ENCODE data around the gene PRADC1. TPM values are rescaled to one million over a fixed set of nuclear protein-coding genes. Genes with fewer than 3 reads are reported as not detected.

The PRADC1 gene
- total and polyA plus RNA-seq, 2 donors (not counting 3 experiments of a cell fraction or from before 2014, with no cell fraction given) = 19.6 to 32.7 TPM

GRCh38 chr2:73212448-73213176, 20.4 kb downstream of the PRADC1 start:
- H3K9ac ChIP-seq (replicated peaks; ENCODE audit: extremely low read depth, insufficient read depth, low read length) = no peak overlapping the region
- H2AFZ ChIP-seq (ENCODE audit: low read depth, low read length) = no peak overlapping the region
- H3K27me3 ChIP-seq (ENCODE audit: control insufficient read depth in 2 of 2, insufficient read depth in 2 of 2, low read length in 2 of 2) = peaks cover 0 to 5% of the 10 kb centered on the region in 2 experiments
- H3K9me1 ChIP-seq (replicated peaks; ENCODE audit: control insufficient read depth, extremely low read depth, insufficient read depth, low read length) = no peaks in the 10 kb centered on the region
- POLR2A ChIA-PET = no interaction called here
- no peak overlapping the region for H3K4me2 ChIP-seq (ENCODE audit: insufficient read depth, low read length)
- no peaks in the 10 kb centered on the region for H4K20me1 ChIP-seq (replicated peaks; ENCODE audit: control insufficient read depth, extremely low read depth, insufficient read depth, low read length)
- DNase-seq (ENCODE audit: low read depth, low spot score) = peak; percentile 77
- no peaks in the 10 kb centered on the region for H3K9me3 ChIP-seq (replicated peaks; ENCODE audit: control insufficient read depth, insufficient read depth, low read length)
- TF ChIP-seq JUN (IDR thresholded peaks at IDR 0.05; ENCODE audit: borderline replicate concordance, insufficient read depth, insufficient read length, low read depth) (no peak), CTCF (IDR thresholded peaks at IDR 0.05; ENCODE audit: extremely low read depth in 1 of 2, insufficient read depth in 1 of 2, low read depth in 1 of 2, low read length in 2 of 2) (peak; percentile 96 to 99)
- no TSS peak for BruUV-seq (replicated peaks)
- no peak overlapping the region for H3K4me3 ChIP-seq (replicated peaks in 1 of 3; ENCODE audit: insufficient read depth in 1 of 3, low read depth in 1 of 3, low read length in 3 of 3)
- intact Hi-C loops (cut with micrococcal nuclease) (loop anchor here (1.0 kb wide), 2 partner anchors 127 to 320 kb away; no protein-coding TSS in a partner anchor), dilution Hi-C loops (cut with MboI; ENCODE audit: extremely low pct_ligation_motif_present, low sequenced_read_pairs) (no loop called here)
- FAIRE-seq = peak; percentile 83
- H3K36me3 ChIP-seq (ENCODE audit: control insufficient read depth in 2 of 2, extremely low read depth in 1 of 2, insufficient read depth in 2 of 2, low read length in 2 of 2) = no peaks in the 10 kb centered on the region
- H3K4me1 ChIP-seq (ENCODE audit: control insufficient read depth, extremely low read depth, insufficient read depth, low read length) = peaks cover 9% of the 10 kb centered on the region
- CTCF ChIA-PET = interaction anchor here (0.6 to 4.2 kb wide), 38 partner anchors 8 to 350 kb away, joined by 3 to 100 read pairs (median 5); partner anchors contain the start of genes CCT7, EMX1, NOTO and PRADC1
- H3K79me2 ChIP-seq (ENCODE audit: control insufficient read depth, insufficient read depth, low read length) = peaks cover 16% of the 10 kb centered on the region
- no peak overlapping the region for H3K27ac ChIP-seq (ENCODE audit: insufficient read depth, low read depth, low read length)

GRCh38 chr2:73212098-73212447, 21.0 kb downstream of the PRADC1 start:
- BruUV-seq (replicated peaks) = no TSS peak
- POLR2A ChIA-PET = no interaction called here
- no peak overlapping the region for H3K4me2 ChIP-seq (ENCODE audit: insufficient read depth, low read length)
- no peak overlapping the region for H3K9ac ChIP-seq (replicated peaks; ENCODE audit: extremely low read depth, insufficient read depth, low read length)
- dilution Hi-C loops (cut with MboI; ENCODE audit: extremely low pct_ligation_motif_present, low sequenced_read_pairs) (no loop called here), intact Hi-C loops (cut with micrococcal nuclease) (loop anchor here (1.0 kb wide), 2 partner anchors 127 to 320 kb away; no protein-coding TSS in a partner anchor)
- no peak overlapping the region for H2AFZ ChIP-seq (ENCODE audit: low read depth, low read length)
- H3K4me1 ChIP-seq (ENCODE audit: control insufficient read depth, extremely low read depth, insufficient read depth, low read length) = peaks cover 9% of the 10 kb centered on the region
- no peaks in the 10 kb centered on the region for H3K36me3 ChIP-seq (ENCODE audit: control insufficient read depth in 2 of 2, extremely low read depth in 1 of 2, insufficient read depth in 2 of 2, low read length in 2 of 2)
- peaks cover 0 to 5% of the 10 kb centered on the region in 2 experiments for H3K27me3 ChIP-seq (ENCODE audit: control insufficient read depth in 2 of 2, insufficient read depth in 2 of 2, low read length in 2 of 2)
- DNase-seq (ENCODE audit: low read depth, low spot score) (no peak), FAIRE-seq (no peak)
- TF ChIP-seq EZH2 (IDR thresholded peaks at IDR 0.05; ENCODE audit: borderline replicate concordance, low read depth, low read length, severe bottlenecking) (no peak), CTCF (IDR thresholded peaks at IDR 0.05; ENCODE audit: extremely low read depth in 1 of 2, insufficient read depth in 1 of 2, low read depth in 1 of 2, low read length in 2 of 2) (no peak), JUN (IDR thresholded peaks at IDR 0.05; ENCODE audit: borderline replicate concordance, insufficient read depth, insufficient read length, low read depth) (no peak), FOS (IDR thresholded peaks at IDR 0.05; ENCODE audit: borderline replicate concordance, insufficient read depth, low read length) (no peak), POLR2AphosphoS5 (IDR thresholded peaks at IDR 0.05; ENCODE audit: insufficient read depth, low read depth, low read length) (no peak), POLR2A (IDR thresholded peaks at IDR 0.05; ENCODE audit: low read depth, low read length) (no peak), MAX (IDR thresholded peaks at IDR 0.05; ENCODE audit: insufficient read depth, insufficient read length) (no peak), GATA2 (IDR thresholded peaks at IDR 0.05; ENCODE audit: insufficient read depth, insufficient read length, low read depth, low read length) (no peak)
- H3K9me1 ChIP-seq (replicated peaks; ENCODE audit: control insufficient read depth, extremely low read depth, insufficient read depth, low read length) = no peaks in the 10 kb centered on the region
- CTCF ChIA-PET = interaction anchor here (0.6 to 4.2 kb wide), 38 partner anchors 8 to 350 kb away, joined by 3 to 100 read pairs (median 5); partner anchors contain the start of genes CCT7, EMX1, NOTO and PRADC1
- H3K9me3 ChIP-seq (replicated peaks; ENCODE audit: control insufficient read depth, insufficient read depth, low read length) = no peaks in the 10 kb centered on the region
- H3K4me3 ChIP-seq (replicated peaks in 1 of 3; ENCODE audit: insufficient read depth in 1 of 3, low read depth in 1 of 3, low read length in 3 of 3) = no peak overlapping the region
- no peaks in the 10 kb centered on the region for H4K20me1 ChIP-seq (replicated peaks; ENCODE audit: control insufficient read depth, extremely low read depth, insufficient read depth, low read length)
- no peak overlapping the region for H3K27ac ChIP-seq (ENCODE audit: insufficient read depth, low read depth, low read length)
- H3K79me2 ChIP-seq (ENCODE audit: control insufficient read depth, insufficient read depth, low read length) = peaks cover 15% of the 10 kb centered on the region
